Nephron progenitor cell (in vitro differentiated cells): ENCODE measurements around the gene FARP2.

Source experiments
- DNase-seq: peaks from one replicate; pipeline ENCODE4 v3.0.0; 2021
- H3K27ac Mint-ChIP-seq: 2 replicates; pipeline ENCODE4 v1.8.0; 2021; ENCODE audit warnings: mild to moderate bottlenecking, moderate library complexity, mixed read lengths
- H3K27me3 Mint-ChIP-seq: 2 replicates; pipeline ENCODE4 v1.8.0; 2021; ENCODE audit warnings: mild to moderate bottlenecking, low read depth, mixed read lengths; ENCODE audit not compliant: poor library complexity
- H3K36me3 Mint-ChIP-seq: 2 replicates; pipeline ENCODE4 v1.8.0; 2021; ENCODE audit warnings: low read depth, mixed read lengths
- H3K4me1 Mint-ChIP-seq: 2 replicates; pipeline ENCODE4 v1.8.0; 2021; ENCODE audit warnings: mixed read lengths
- H3K4me3 Mint-ChIP-seq: 2 replicates; pipeline ENCODE4 v1.8.0; 2021; ENCODE audit warnings: mild to moderate bottlenecking, moderate library complexity, mixed read lengths
- H3K9me3 Mint-ChIP-seq: 2 replicates; pipeline ENCODE4 v1.8.0; 2021; ENCODE audit warnings: mild to moderate bottlenecking, moderate library complexity, mixed read lengths
- TF ChIP-seq, protein P1 (sequence below): fragments of 200-600 bp; sonication (generic); IDR thresholded peaks from 2 replicates; pipeline ENCODE4 v1.5.0; 2021; ENCODE audit warnings: antibody characterized with exemption

FARP2 gene

DNA sequence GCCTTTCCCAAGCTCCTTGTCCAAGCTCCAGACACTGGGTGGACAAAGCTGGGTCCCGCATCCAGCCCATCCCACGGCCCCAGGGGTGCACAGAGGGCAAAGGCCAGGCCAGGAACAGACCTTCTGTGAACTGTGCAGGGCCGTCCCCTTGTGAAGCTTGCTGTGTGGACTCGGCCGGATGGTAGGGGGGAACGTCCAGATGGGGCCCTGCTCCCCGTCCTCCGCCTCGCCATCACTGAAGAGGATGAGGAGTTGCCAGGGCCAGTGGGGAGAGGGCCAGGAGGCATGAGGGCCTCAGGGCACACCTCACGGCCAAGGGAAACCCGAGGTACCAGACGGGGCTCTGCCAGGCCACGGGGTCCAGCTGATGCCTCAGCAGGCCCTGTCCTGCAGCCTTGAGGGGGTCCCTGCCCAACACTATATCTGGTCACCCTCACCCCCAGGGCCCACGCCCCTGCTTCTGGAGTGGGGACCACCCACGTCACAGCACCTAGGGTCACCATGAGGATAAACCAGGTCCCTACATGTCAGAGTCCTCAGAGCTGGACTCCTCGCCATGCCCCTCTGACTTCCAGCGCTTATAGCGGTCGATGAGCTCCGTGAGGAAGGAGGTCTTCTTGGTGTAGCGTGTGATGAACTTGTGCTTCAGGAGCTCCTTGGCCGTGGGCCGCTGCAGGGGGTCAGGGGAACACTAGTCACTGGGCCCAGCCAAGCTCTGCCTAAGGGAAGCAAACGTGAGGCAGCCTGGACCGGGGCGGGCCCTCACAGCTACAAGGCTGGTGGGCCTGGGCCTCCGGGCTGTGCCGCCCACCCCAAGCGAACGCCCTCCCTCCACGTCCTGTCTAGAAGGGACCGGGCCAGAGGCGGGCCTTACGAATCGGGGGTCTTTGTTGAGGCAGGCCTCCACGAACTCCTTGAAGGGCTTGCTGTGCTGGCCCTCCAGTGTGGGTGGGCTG lies 142.3 kb downstream of the FARP2 start:
- Mint-ChIP-seq H3K27me3 (no peaks in the 10 kb centered on the region), H3K27ac (no peak overlapping the region), H3K4me1 (peaks cover 7% of the 10 kb centered on the region), H3K9me3 (no peaks in the 10 kb centered on the region), H3K36me3 (peaks cover 11% of the 10 kb centered on the region), H3K4me3 (no peak overlapping the region)
- TF ChIP-seq, protein P1, sequence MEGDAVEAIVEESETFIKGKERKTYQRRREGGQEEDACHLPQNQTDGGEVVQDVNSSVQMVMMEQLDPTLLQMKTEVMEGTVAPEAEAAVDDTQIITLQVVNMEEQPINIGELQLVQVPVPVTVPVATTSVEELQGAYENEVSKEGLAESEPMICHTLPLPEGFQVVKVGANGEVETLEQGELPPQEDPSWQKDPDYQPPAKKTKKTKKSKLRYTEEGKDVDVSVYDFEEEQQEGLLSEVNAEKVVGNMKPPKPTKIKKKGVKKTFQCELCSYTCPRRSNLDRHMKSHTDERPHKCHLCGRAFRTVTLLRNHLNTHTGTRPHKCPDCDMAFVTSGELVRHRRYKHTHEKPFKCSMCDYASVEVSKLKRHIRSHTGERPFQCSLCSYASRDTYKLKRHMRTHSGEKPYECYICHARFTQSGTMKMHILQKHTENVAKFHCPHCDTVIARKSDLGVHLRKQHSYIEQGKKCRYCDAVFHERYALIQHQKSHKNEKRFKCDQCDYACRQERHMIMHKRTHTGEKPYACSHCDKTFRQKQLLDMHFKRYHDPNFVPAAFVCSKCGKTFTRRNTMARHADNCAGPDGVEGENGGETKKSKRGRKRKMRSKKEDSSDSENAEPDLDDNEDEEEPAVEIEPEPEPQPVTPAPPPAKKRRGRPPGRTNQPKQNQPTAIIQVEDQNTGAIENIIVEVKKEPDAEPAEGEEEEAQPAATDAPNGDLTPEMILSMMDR: no peak
- DNase-seq: no peak

DNA sequence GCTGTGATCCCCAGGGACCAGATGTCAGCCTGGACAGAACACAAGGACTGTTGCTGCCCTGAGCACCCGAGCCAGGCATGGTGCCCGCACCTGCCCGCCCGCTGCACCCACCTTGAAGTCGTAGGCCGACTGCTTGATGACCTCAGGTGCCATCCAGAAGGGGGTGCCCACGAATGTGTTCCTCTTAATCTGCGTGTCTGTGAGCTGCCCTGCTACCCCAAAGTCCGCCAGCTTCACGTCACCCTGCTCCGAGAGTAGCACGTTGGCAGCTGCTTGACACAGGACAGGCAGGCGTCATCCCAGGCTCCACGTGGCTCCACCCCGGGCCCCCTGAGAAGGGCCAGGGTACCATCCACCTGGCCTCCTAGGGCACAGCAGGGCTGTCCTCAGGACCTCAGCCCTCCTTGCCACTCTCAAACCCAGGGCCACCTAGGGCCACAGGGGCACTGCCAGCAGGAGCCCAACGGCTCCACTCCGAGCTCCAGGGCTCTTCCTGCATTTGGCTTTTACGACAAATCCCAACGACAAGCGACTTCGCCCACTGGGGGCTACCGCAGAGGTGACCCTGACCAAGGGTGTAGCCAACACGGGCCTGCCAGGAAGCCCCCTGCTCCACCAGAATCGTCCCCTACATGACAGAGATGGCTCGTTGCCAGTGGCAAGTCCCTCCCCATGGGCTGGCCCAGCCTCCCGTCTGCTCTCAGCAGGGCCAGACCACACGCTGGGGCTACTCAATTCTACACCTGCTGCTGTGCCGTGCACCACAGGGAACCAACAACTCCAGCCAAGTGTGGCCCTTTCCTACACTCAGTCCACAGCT lies 143.3 kb downstream of the FARP2 start:
- no peak overlapping the region for H3K4me3 Mint-ChIP-seq
- H3K36me3 Mint-ChIP-seq: peaks cover 10% of the 10 kb centered on the region
- H3K9me3 Mint-ChIP-seq: no peaks in the 10 kb centered on the region
- no peaks in the 10 kb centered on the region for H3K27me3 Mint-ChIP-seq
- no peak for DNase-seq
- peaks cover 7% of the 10 kb centered on the region for H3K4me1 Mint-ChIP-seq
- no peak overlapping the region for H3K27ac Mint-ChIP-seq
- TF ChIP-seq, protein P1: no peak

DNA sequence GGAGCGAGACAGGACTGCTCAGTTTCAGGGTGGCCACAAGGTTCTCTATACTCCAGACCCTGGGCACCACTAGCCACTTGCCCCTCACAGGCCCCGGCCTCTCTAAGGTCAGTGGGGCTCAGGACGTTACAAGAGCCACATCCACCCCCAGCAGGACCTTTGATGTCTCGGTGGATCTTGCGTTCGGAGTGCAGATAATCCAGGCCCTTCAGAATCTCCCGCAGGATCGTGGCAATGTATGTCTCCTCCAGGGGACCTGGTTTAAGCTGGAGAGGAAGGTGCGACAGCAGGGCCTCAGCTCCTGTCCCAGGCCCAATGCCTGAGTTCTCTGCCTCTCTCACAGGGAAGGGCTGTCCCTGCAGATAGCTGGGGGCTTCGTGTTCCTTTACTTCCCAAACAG lies 143.9 kb downstream of the FARP2 start:
- Mint-ChIP-seq H3K9me3 (no peaks in the 10 kb centered on the region), H3K36me3 (peaks cover 10% of the 10 kb centered on the region), H3K27me3 (no peaks in the 10 kb centered on the region), H3K27ac (no peak overlapping the region), H3K4me3 (no peak overlapping the region), H3K4me1 (peaks cover 12% of the 10 kb centered on the region)
- no peak for DNase-seq
- TF ChIP-seq, protein P1: no peak

DNA sequence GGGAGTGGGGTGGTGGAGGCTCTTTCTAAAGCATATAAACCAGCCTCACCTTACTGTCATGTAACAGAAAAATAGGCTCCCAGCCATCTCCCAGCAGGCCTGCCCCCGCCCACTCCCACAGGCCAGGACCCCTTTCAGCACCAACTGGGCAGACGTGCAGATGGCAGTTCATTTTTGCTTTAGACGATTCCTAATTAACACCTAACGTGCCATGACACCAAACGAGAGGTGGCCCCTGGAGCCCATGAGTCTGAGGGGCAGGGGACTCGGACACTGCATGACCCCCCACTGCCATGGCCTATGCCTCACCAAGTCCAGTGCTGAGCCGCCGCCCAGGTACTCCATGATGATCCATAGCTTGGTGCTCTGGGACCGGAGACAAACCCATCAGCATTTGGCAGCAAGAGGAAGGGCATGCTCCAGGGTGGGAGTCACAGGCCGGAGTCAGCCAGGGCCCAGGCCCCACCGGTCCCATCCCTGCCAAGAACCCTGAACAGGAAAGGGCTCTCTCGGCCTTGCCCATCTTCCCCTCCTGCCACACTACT lies 144.4 kb downstream of the FARP2 start:
- TF ChIP-seq, protein P1: no peak
- H3K36me3 Mint-ChIP-seq: peaks cover 10% of the 10 kb centered on the region
- DNase-seq: no peak
- H3K9me3 Mint-ChIP-seq: no peaks in the 10 kb centered on the region
- H3K4me3 Mint-ChIP-seq: no peak overlapping the region
- peaks cover 17% of the 10 kb centered on the region for H3K4me1 Mint-ChIP-seq
- H3K27me3 Mint-ChIP-seq: no peaks in the 10 kb centered on the region
- no peak overlapping the region for H3K27ac Mint-ChIP-seq

DNA sequence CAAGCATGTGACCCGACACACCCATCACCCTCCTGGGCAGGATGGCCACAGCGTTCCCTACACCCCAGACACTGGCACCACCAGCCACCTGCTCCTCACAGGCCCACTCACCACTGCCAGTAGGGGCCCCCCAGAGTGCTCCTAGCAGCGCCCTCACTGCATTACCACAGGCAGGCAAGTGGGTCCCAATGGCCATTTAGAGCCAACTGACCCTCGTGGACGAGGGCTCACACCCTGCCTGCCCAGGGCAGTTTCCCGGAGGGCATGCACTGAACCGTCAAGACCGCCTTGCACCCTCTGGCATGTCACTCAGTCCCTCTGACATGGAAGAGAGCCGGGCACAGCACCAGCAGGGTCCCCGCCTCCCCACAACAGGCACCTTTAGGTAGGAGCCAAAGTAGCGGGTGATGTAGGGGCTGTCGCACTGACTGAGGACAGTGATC lies 145.0 kb downstream of the FARP2 start:
- Mint-ChIP-seq H3K27me3 (no peaks in the 10 kb centered on the region), H3K27ac (no peak overlapping the region), H3K4me3 (no peak overlapping the region), H3K36me3 (peaks cover 10% of the 10 kb centered on the region), H3K4me1 (peaks cover 21% of the 10 kb centered on the region), H3K9me3 (no peaks in the 10 kb centered on the region)
- no peak for DNase-seq
- TF ChIP-seq, protein P1: no peak
